ENCODE data around the gene OVCA2.

Gene OVCA2

DNA sequence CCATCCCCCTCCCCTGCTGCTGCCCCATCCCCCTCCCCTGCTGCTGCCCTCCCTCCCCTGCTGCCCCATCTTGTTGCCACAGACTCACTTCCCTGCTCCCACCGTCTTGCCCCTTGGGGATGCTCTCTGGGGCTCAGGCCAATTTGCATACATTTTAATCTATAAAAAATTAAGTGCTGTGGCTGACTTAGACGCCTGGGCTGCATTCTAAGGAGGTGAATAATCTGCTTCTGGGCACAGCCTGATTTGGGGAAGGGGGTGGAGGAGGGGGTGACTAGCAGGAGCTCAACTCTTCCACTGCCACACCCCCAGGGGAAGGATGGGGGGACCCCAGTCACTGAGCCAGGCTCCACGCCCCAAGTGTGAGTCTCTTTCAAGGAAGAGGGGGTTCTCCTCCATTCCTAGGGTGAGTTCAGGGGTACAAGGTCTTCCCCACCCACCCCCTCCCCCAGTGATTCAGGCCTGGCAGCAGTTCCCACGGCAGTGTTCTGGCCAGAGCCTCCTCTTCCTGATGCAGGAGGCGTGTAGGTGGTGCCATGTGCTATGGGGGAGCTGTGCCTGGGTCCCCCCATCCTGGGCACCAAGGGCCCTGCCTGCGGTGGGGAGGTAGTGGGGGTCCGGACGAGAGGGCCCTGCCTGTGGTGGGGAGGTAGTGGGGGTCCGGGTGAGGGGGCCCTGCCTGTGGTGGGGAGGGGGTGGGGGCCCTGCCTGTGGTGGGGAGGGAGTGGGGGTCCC is 6.8 kb upstream of the OVCA2 start:
- Histone ChIP-seq H3K9ac (no peak overlapping the region), H3K27ac (no peak overlapping the region), H3K79me2 (ENCODE audit: insufficient read depth, low read depth) (no peaks in the 10 kb centered on the region; the same call in 1 of the 2 replicates), H2AFZ (ENCODE audit: low read depth) (no peak overlapping the region), H3K36me3 (ENCODE audit: insufficient read depth) (no peaks in the 10 kb centered on the region), H3K4me1 (ENCODE audit: low read depth, poor library complexity, severe bottlenecking) (no peaks in the 10 kb centered on the region), H3K27me3 (ENCODE audit: insufficient read depth, low read depth) (no peaks in the 10 kb centered on the region), H3K4me3 (IDR thresholded peaks at IDR 0.05; ENCODE audit: insufficient read depth, low read depth, low read length) (no peak overlapping the region), H3K4me2 (no peak overlapping the region), H4K20me1 (ENCODE audit: insufficient read depth) (no peaks in the 10 kb centered on the region)
- TF ChIP-seq, protein P1, sequence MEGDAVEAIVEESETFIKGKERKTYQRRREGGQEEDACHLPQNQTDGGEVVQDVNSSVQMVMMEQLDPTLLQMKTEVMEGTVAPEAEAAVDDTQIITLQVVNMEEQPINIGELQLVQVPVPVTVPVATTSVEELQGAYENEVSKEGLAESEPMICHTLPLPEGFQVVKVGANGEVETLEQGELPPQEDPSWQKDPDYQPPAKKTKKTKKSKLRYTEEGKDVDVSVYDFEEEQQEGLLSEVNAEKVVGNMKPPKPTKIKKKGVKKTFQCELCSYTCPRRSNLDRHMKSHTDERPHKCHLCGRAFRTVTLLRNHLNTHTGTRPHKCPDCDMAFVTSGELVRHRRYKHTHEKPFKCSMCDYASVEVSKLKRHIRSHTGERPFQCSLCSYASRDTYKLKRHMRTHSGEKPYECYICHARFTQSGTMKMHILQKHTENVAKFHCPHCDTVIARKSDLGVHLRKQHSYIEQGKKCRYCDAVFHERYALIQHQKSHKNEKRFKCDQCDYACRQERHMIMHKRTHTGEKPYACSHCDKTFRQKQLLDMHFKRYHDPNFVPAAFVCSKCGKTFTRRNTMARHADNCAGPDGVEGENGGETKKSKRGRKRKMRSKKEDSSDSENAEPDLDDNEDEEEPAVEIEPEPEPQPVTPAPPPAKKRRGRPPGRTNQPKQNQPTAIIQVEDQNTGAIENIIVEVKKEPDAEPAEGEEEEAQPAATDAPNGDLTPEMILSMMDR (conservative IDR thresholded peaks at IDR 0.05; ENCODE audit: low read depth, low read length), result no peak

DNA sequence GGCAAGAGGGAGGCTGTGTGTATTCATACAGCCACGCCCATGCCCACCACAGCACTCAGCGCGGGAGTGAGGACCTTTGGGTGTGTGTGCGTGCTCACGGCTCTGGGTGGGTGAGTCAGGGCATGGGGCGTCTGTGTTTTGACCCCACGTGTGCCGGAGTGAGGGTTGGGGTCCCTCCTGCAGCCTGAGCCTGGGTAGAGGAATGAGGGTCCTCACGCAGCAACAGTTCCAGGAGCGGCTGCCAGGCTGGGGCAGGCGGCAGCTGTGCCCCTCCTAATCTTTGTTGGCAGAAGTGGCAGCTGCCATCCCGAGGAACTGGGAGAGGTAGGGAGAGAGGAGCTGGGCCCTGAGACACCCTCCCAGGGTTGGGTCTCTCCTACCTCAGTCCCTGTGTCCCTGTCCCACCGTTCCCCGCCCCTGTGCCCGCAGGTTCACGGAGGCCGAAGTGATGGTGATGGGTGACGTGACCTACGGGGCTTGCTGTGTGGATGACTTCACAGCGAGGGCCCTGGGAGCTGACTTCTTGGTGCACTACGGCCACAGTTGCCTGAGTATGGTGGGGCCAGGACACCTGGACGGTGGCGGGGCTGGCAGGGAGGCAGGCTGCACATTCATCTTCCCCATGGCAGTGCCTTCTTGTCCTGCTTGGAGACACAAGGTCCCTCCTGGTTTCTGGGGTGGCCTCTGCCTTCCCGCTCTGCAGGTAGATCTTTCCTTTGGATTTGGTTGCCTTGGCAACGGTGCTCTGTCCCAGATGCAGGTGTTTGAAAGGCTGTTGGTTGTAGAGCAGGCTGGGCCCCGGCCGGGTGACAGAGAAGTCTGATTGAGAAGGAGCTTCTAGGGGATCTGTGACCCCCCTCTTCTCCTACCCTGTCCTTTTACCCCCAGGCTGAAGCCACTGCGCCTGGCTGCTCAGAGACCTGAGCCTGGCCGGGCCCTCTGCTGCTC is 6.0 kb upstream of the OVCA2 start:
- no peak overlapping the region for H3K4me2 ChIP-seq
- no peak overlapping the region for H3K9ac ChIP-seq
- no peaks in the 10 kb centered on the region; the same call in 1 of the 2 replicates for H3K79me2 ChIP-seq (ENCODE audit: insufficient read depth, low read depth)
- H3K27me3 ChIP-seq (ENCODE audit: insufficient read depth, low read depth), result no peaks in the 10 kb centered on the region
- H3K36me3 ChIP-seq (ENCODE audit: insufficient read depth), result no peaks in the 10 kb centered on the region
- no peak overlapping the region for H3K4me3 ChIP-seq (IDR thresholded peaks at IDR 0.05; ENCODE audit: insufficient read depth, low read depth, low read length)
- TF ChIP-seq, protein P1 (conservative IDR thresholded peaks at IDR 0.05; ENCODE audit: low read depth, low read length), result no peak
- H4K20me1 ChIP-seq (ENCODE audit: insufficient read depth), result no peaks in the 10 kb centered on the region
- H3K27ac ChIP-seq, result no peak overlapping the region
- no peak overlapping the region for H2AFZ ChIP-seq (ENCODE audit: low read depth)
- no peaks in the 10 kb centered on the region for H3K4me1 ChIP-seq (ENCODE audit: low read depth, poor library complexity, severe bottlenecking)

DNA sequence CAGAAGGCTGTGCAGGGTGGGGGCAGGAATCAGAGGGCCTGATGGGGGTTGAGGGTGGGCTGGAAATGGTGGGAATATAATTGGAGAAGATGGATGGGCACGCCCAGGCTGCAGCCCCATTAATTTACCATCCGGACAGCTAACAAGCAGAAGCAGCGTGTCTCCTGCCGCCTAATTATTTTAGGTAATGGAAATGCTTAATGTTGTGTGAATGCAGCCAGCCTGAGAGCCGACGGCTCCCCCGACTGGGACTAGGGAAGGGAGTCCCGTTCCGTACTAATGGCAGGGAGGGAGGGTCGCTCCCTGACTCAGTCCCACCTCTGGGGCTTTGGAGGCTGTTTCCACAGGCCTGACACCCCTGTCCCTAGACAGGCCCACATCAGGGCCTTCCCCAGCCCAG is 4.7 kb upstream of the OVCA2 start:
- peaks cover 5% of the 10 kb centered on the region for H3K4me1 ChIP-seq (ENCODE audit: low read depth, poor library complexity, severe bottlenecking)
- TF ChIP-seq, protein P1 (conservative IDR thresholded peaks at IDR 0.05; ENCODE audit: low read depth, low read length), result no peak
- H3K4me2 ChIP-seq, result no peak overlapping the region
- H2AFZ ChIP-seq (ENCODE audit: low read depth), result no peak overlapping the region
- no peak overlapping the region for H3K4me3 ChIP-seq (IDR thresholded peaks at IDR 0.05; ENCODE audit: insufficient read depth, low read depth, low read length)
- no peak overlapping the region for H3K9ac ChIP-seq
- no peaks in the 10 kb centered on the region for H3K79me2 ChIP-seq (ENCODE audit: insufficient read depth, low read depth)
- no peaks in the 10 kb centered on the region for H3K27me3 ChIP-seq (ENCODE audit: insufficient read depth, low read depth)
- no peak overlapping the region for H3K27ac ChIP-seq
- no peaks in the 10 kb centered on the region for H3K36me3 ChIP-seq (ENCODE audit: insufficient read depth)
- no peaks in the 10 kb centered on the region for H4K20me1 ChIP-seq (ENCODE audit: insufficient read depth)

DNA sequence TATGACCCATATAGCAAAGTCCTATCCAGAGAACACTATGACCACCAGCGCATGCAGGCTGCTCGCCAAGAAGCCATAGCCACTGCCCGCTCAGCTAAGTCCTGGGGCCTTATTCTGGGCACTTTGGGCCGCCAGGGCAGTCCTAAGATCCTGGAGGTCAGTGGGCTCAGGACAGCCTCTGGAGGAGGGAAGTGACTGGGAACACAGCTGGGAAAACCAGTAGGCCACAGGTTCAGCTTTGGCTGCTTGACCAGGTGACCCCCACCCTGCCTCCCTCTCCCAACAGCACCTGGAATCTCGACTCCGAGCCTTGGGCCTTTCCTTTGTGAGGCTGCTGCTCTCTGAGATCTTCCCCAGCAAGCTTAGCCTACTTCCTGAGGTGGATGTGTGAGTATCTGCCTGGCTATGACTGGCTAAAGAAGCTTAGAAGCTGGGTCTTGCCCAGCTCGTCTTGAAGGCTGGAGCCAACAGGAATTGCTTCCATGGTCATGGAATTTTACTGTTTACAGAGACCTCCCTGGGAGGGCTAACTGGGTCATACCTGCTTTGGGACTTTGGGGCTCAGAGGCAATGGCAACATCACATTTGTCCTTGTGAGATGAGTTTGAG is 1.5 kb upstream of the OVCA2 start:
- Histone ChIP-seq H3K4me2 (no peak overlapping the region), H3K4me3 (IDR thresholded peaks at IDR 0.05; ENCODE audit: insufficient read depth, low read depth, low read length) (no peak overlapping the region), H3K27ac (no peak overlapping the region), H3K4me1 (ENCODE audit: low read depth, poor library complexity, severe bottlenecking) (peaks cover 12% of the 10 kb centered on the region), H3K79me2 (ENCODE audit: insufficient read depth, low read depth) (no peaks in the 10 kb centered on the region), H2AFZ (ENCODE audit: low read depth) (no peak overlapping the region), H4K20me1 (ENCODE audit: insufficient read depth) (no peaks in the 10 kb centered on the region), H3K36me3 (ENCODE audit: insufficient read depth) (no peaks in the 10 kb centered on the region), H3K27me3 (ENCODE audit: insufficient read depth, low read depth) (no peaks in the 10 kb centered on the region), H3K9ac (no peak overlapping the region)
- TF ChIP-seq, protein P1 (conservative IDR thresholded peaks at IDR 0.05; ENCODE audit: low read depth, low read length), result no peak

All from KMS-11 (cell line).